ENCODE measurements around the gene C1orf167. TPM values are rescaled to one million over a fixed set of nuclear protein-coding genes. Genes with fewer than 3 reads are reported as not detected.

The C1orf167 gene
- total RNA-seq, 5 donors from 2014 or later (not counting 1 experiment from before 2014, with no cell fraction given) = not detected

DNA sequence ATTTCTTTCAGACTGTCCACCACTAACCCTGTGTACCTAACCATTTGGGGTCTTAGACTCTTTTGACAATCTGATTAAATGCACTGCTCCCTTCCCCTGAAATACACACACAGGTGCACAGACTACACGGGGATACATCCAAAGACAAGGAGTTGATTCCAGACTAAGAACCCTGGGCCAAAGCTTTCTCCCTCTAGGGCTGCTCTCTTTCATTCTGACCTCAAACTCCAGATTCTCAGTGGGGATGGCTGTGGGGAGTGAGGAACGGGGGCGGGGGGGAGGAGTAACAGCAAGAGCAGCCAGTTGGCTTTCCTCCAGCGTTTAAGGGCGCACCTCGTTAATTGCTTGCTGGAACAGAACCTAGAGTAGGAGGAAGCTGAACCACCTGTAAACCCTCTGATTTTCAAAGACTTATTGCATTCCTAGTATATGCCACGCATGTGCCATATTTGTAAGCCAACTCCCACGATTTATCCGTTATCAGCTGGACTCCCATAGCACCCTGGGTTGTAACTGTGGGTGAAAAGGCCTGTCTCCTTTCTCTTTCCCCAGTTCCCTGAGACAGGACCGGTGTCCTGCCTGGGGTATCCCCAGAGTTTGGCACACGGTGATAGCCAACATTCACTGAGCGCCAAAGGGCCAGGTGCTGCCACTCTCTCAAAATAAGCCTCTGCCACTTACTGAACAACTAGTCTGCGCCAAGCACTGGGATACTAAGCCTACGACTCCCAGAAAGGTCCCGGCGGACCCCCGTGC, 42.9 kb downstream of the C1orf167 start:
- peak overlapping the region; percentile 57 to 97 for H3K27ac Mint-ChIP-seq
- CTCF ChIA-PET = no interaction called here
- DNase-seq (peak in 14 of 35 experiments; percentile 6 to 57 (median 18)), ATAC-seq (replicated peaks in 1 of 4) (no peak)
- H3K4me1 ChIP-seq (ENCODE audit: control insufficient read depth in 1 of 2, extremely low read depth in 1 of 2, insufficient read depth in 2 of 2, low read length in 2 of 2) = peaks cover 21 to 46% of the 10 kb centered on the region in 2 experiments
- peak overlapping the region; percentile 92 to 97 (median 93) for H3K4me3 Mint-ChIP-seq
- H3K27me3 Mint-ChIP-seq = no peaks in the 10 kb centered on the region
- 8% methylated on average over 10 of the region's 17 CpGs for WGBS (ENCODE audit: insufficient coverage)
- H3K27me3 ChIP-seq (replicated peaks in 1 of 2; ENCODE audit: control insufficient read depth in 2 of 2, extremely low read depth in 1 of 2, insufficient read depth in 2 of 2, low read length in 1 of 2) = no peaks in the 10 kb centered on the region
- peaks cover 18% of the 10 kb centered on the region for H3K36me3 Mint-ChIP-seq
- H3K9me3 Mint-ChIP-seq = no peaks in the 10 kb centered on the region
- H3K36me3 ChIP-seq (ENCODE audit: control insufficient read depth in 2 of 2, extremely low read depth in 1 of 2, insufficient read depth in 1 of 2, low read length in 1 of 2) = peaks cover 2 to 23% of the 10 kb centered on the region in 2 donors
- peak overlapping the region; percentile 86 to 90 for H3K4me3 ChIP-seq (ENCODE audit: control insufficient read depth in 1 of 2, extremely low read depth in 1 of 2, low read length in 1 of 2)
- H3K27ac ChIP-seq (ENCODE audit: low read length) = peak overlapping the region; percentile 84
- no peaks in the 10 kb centered on the region for H3K9me3 ChIP-seq
- H3K4me1 Mint-ChIP-seq = peaks cover 52 to 65% (median 59%) of the 10 kb centered on the region in 3 donors
- POLR2A ChIA-PET = no interaction called here

DNA sequence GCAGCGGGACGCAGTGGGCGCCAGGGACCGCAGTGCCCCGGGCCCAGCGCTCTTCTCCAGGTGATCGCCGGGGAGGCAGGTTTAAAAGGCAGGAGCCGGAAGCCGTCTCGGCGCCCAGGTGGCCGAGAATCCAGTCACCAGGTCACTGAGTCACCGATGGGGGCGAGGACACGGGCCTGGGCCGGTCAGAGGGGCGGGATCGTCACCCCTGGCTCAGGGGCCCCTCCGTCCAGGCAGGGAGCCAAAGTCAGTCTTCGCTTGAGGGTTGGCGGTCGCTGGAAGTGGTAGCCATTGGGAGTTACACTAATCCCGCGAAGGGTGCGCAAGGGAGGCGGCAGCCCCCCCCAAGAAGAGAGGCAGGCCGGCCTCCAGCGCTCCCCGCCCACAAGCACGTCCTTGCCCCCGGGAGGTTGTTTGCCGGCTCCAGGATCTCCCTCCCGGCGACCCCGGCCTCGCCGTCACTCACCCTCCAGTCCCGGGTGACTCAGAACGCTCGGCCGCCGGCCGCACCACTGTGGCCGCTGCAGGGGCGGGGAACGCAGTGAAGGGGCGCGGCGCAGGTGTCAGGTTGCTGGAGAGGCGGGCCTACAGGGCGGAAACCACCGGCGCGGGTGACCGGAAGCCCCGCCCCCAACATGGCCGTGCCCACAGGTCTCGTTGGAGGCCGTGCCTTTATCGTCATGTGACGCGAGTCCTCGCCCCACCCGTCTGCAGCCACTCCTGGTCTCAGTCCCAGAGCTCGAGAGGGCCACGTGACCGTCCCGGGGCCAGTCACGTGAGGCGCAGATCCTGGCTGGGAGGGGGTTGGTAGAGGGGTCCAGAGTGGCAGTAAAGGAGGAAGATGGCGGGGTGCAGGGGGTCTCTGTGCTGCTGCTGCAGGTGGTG, 43.7 kb downstream of the C1orf167 start, which contains the start of the genes CLCN6 and MTHFR:
TSS of gene CLCN6 (plus strand) at position 770 of the 885 bp plus-strand sequence. CDS start at position 842, 72 bp downstream.
TSS of gene MTHFR (minus strand) at position 543 of the 885 bp plus-strand sequence. CDS start 2,848 bp downstream, outside the sequence.
- ATAC-seq (replicated peaks in 1 of 4) = peak; percentile 87 to 90 (median 87)
- Histone ChIP-seq H3K4me3 (ENCODE audit: control insufficient read depth in 1 of 2, extremely low read depth in 1 of 2, low read length in 1 of 2) (peak within 1 kb of the TSS; percentile 86 to 90), H3K4me1 (ENCODE audit: control insufficient read depth in 1 of 2, extremely low read depth in 1 of 2, insufficient read depth in 2 of 2, low read length in 2 of 2) (peaks cover 21 to 46% of the 10 kb centered on the region in 2 experiments), H3K27ac (ENCODE audit: low read length) (peak within 1 kb of the TSS; percentile 84), H3K27me3 (replicated peaks in 1 of 2; ENCODE audit: control insufficient read depth in 2 of 2, extremely low read depth in 1 of 2, insufficient read depth in 2 of 2, low read length in 1 of 2) (no peaks in the 10 kb centered on the region), H3K36me3 (ENCODE audit: control insufficient read depth in 2 of 2, extremely low read depth in 1 of 2, insufficient read depth in 1 of 2, low read length in 1 of 2) (peaks cover 2 to 21% of the 10 kb centered on the region in 2 donors), H3K9me3 (no peaks in the 10 kb centered on the region)
- Mint-ChIP-seq H3K36me3 (peaks cover 13% of the 10 kb centered on the region), H3K9me3 (no peaks in the 10 kb centered on the region), H3K27ac (peak within 1 kb of the TSS; percentile 95 to 97), H3K4me3 (peak within 1 kb of the TSS; percentile 92 to 97 (median 93)), H3K4me1 (peaks cover 52 to 65% (median 61%) of the 10 kb centered on the region in 3 donors), H3K27me3 (no peaks in the 10 kb centered on the region)
- WGBS (ENCODE audit: insufficient coverage) = under 1% methylated on average over 71 of the region's 72 CpGs
- DNase-seq = peak; percentile 92 to 99 (median 97)
- CTCF ChIA-PET = interaction anchor here in 1 of 2 donors (0.6 to 1.8 kb wide), 4 partner anchors 102 to 1331 kb away, joined by 3 to 5 read pairs (median 4); partner anchors contain the start of gene MIIP
- POLR2A ChIA-PET = interaction anchor here (0.7 to 1.6 kb wide), 3 partner anchors 102 to 533 kb away, joined by 3 to 11 read pairs (median 6); no protein-coding TSS in a partner anchor

- H3K4me1 Mint-ChIP-seq = peaks cover 52 to 62% (median 61%) of the 10 kb centered on the region in 3 donors
- H3K4me1 ChIP-seq (ENCODE audit: control insufficient read depth in 1 of 2, extremely low read depth in 1 of 2, insufficient read depth in 2 of 2, low read length in 2 of 2) = peaks cover 21 to 46% of the 10 kb centered on the region in 2 experiments
- CTCF ChIA-PET = interaction anchor here in 1 of 2 donors (0.6 to 1.8 kb wide), 4 partner anchors 101 to 1331 kb away, joined by 3 to 5 read pairs (median 4); partner anchors contain the start of gene MIIP
- H3K27me3 Mint-ChIP-seq = no peaks in the 10 kb centered on the region
- H3K36me3 ChIP-seq (ENCODE audit: control insufficient read depth in 2 of 2, extremely low read depth in 1 of 2, insufficient read depth in 1 of 2, low read length in 1 of 2) = peaks cover 2 to 14% of the 10 kb centered on the region in 2 donors
- H3K27me3 ChIP-seq (replicated peaks in 1 of 2; ENCODE audit: control insufficient read depth in 2 of 2, extremely low read depth in 1 of 2, insufficient read depth in 2 of 2, low read length in 1 of 2) = no peaks in the 10 kb centered on the region
- no peaks in the 10 kb centered on the region for H3K9me3 Mint-ChIP-seq
- WGBS (ENCODE audit: insufficient coverage) = 0% methylated on average over 13 of the region's 20 CpGs
- H3K4me3 Mint-ChIP-seq = peak overlapping the region; percentile 92 to 97 (median 93)
- POLR2A ChIA-PET = interaction anchor here (0.6 to 1.6 kb wide), 5 partner anchors 101 to 534 kb away, joined by 3 to 11 read pairs (median 6); no protein-coding TSS in a partner anchor
- H3K27ac ChIP-seq (ENCODE audit: low read length) = peak overlapping the region; percentile 84
- peak overlapping the region; percentile 95 to 97 for H3K27ac Mint-ChIP-seq
- H3K36me3 Mint-ChIP-seq = peaks cover 12% of the 10 kb centered on the region
- no peak for DNase-seq
- ATAC-seq (replicated peaks in 1 of 4) = peak; percentile 60 to 69 (median 64)
- peak overlapping the region; percentile 86 to 90 for H3K4me3 ChIP-seq (ENCODE audit: control insufficient read depth in 1 of 2, extremely low read depth in 1 of 2, low read length in 1 of 2)
- H3K9me3 ChIP-seq = no peaks in the 10 kb centered on the region
Observed at GRCh38 chr1:11806307-11806936, 44.4 kb downstream of the C1orf167 start.

DNA sequence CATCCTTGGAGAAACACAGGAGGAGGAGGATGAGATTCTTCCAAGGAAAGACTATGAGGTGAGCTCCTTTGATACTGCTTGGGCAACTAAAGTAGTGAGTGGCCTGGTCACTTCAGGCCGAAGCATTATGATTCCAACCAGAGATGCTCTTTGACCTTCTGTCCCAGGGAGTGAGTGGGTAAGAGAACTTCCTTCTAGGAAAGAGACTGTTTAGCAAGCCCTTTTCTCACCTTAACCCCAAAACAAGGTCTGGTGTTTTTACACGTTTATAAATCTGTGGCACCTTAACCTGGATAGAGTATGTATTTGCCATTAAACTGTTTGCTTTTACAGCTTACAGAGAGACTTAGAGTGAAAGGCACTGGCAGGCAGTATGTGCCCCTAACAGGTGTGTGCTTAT, 45.1 kb downstream of the C1orf167 start:
- H3K4me1 Mint-ChIP-seq = peaks cover 47 to 57% (median 55%) of the 10 kb centered on the region in 3 donors
- POLR2A ChIA-PET = interaction anchor here (1.1 to 1.6 kb wide), 3 partner anchors 101 to 103 kb away, joined by 3 to 11 read pairs (median 7); no protein-coding TSS in a partner anchor

GRCh38 chr1:11813021-11813420, 51.0 kb downstream of the C1orf167 start:
- ChIA-PET CTCF (no interaction called here), POLR2A (no interaction called here)
- no peak overlapping the region for H3K4me3 ChIP-seq (ENCODE audit: control insufficient read depth in 1 of 2, extremely low read depth in 1 of 2, low read length in 1 of 2)
- H3K4me1 ChIP-seq (ENCODE audit: control insufficient read depth in 1 of 2, extremely low read depth in 1 of 2, insufficient read depth in 2 of 2, low read length in 2 of 2) = no peaks in the 10 kb centered on the region
- peaks cover 0 to 48% of the 10 kb centered on the region in 2 donors for H3K36me3 ChIP-seq (ENCODE audit: control insufficient read depth in 2 of 2, extremely low read depth in 1 of 2, insufficient read depth in 1 of 2, low read length in 1 of 2)
- 83% methylated on average over 1 of the region's 5 CpGs for WGBS (ENCODE audit: insufficient coverage)
- DNase-seq = no peak
- Mint-ChIP-seq H3K9me3 (no peaks in the 10 kb centered on the region), H3K27me3 (no peaks in the 10 kb centered on the region), H3K36me3 (peaks cover 44% of the 10 kb centered on the region), H3K4me3 (no peak overlapping the region), H3K4me1 (peaks cover 13 to 15% (median 15%) of the 10 kb centered on the region in 3 donors), H3K27ac (no peak overlapping the region)
- no peaks in the 10 kb centered on the region for H3K9me3 ChIP-seq
- ATAC-seq (replicated peaks in 1 of 4) = no peak
- H3K27ac ChIP-seq (ENCODE audit: low read length) = no peak overlapping the region
- H3K27me3 ChIP-seq (replicated peaks in 1 of 2; ENCODE audit: control insufficient read depth in 2 of 2, extremely low read depth in 1 of 2, insufficient read depth in 2 of 2, low read length in 1 of 2) = no peaks in the 10 kb centered on the region

More for the DNA sequence above, 45.1 kb downstream of the C1orf167 start:
- Histone ChIP-seq H3K4me3 (ENCODE audit: control insufficient read depth in 1 of 2, extremely low read depth in 1 of 2, low read length in 1 of 2) (no peak overlapping the region), H3K36me3 (ENCODE audit: control insufficient read depth in 2 of 2, extremely low read depth in 1 of 2, insufficient read depth in 1 of 2, low read length in 1 of 2) (peaks cover 2 to 17% of the 10 kb centered on the region in 2 donors), H3K27me3 (replicated peaks in 1 of 2; ENCODE audit: control insufficient read depth in 2 of 2, extremely low read depth in 1 of 2, insufficient read depth in 2 of 2, low read length in 1 of 2) (no peaks in the 10 kb centered on the region), H3K4me1 (ENCODE audit: control insufficient read depth in 1 of 2, extremely low read depth in 1 of 2, insufficient read depth in 2 of 2, low read length in 2 of 2) (peaks cover 21 to 44% of the 10 kb centered on the region in 2 experiments), H3K9me3 (no peaks in the 10 kb centered on the region), H3K27ac (ENCODE audit: low read length) (peak overlapping the region; percentile 84)
- Mint-ChIP-seq H3K36me3 (peaks cover 18% of the 10 kb centered on the region), H3K4me3 (peak overlapping the region; percentile 92 to 97 (median 93)), H3K27ac (peak overlapping the region; percentile 39 to 97), H3K9me3 (no peaks in the 10 kb centered on the region), H3K27me3 (no peaks in the 10 kb centered on the region)
- DNase-seq (peak in 1 of 35 experiments; percentile 11), ATAC-seq (replicated peaks in 1 of 4) (no peak)
- no CpG with 5 or more reads among the region's 2 CpGs for WGBS (ENCODE audit: insufficient coverage)
- CTCF ChIA-PET = interaction anchor here in 1 of 2 donors (1.7 to 1.8 kb wide), 2 partner anchors 101 to 103 kb away, joined by 4 read pairs; no protein-coding TSS in a partner anchor
